ENCODE data around the gene MAGI1. TPM values are rescaled to one million over a fixed set of nuclear protein-coding genes. Genes with fewer than 3 reads are reported as not detected.

Gene MAGI1
- total RNA-seq, 1 donor from 2014 or later, result 47.1 TPM

GRCh38 chr3:65560901-65561300 lies 477.8 kb downstream of the MAGI1 start:
- Histone ChIP-seq H3K27me3 (no peaks in the 10 kb centered on the region), H3K9me3 (no peaks in the 10 kb centered on the region), H3K4me1 (no peaks in the 10 kb centered on the region), H3K36me3 (no peaks in the 10 kb centered on the region), H3K4me3 (no peak overlapping the region), H3K27ac (no peak overlapping the region)
- no peak for DNase-seq (ENCODE audit: extremely low spot score in 2 of 2)
- TF ChIP-seq CTCF (IDR thresholded peaks at IDR 0.05) (no peak), POLR2A (IDR thresholded peaks at IDR 0.05) (no peak), POLR2AphosphoS5 (IDR thresholded peaks at IDR 0.05; ENCODE audit: insufficient read depth in 1 of 2, low read depth in 1 of 2) (no peak)
- intact Hi-C loops (cut with DNase I), result no loop called here

- no peaks in the 10 kb centered on the region for H3K4me1 ChIP-seq
- intact Hi-C loops (cut with DNase I), result no loop called here
- H3K36me3 ChIP-seq, result no peaks in the 10 kb centered on the region
- no peaks in the 10 kb centered on the region for H3K9me3 ChIP-seq
- no peak overlapping the region for H3K4me3 ChIP-seq
- H3K27me3 ChIP-seq, result no peaks in the 10 kb centered on the region
- no peak overlapping the region for H3K27ac ChIP-seq
- TF ChIP-seq POLR2A (IDR thresholded peaks at IDR 0.05) (no peak), CTCF (IDR thresholded peaks at IDR 0.05) (no peak), POLR2AphosphoS5 (IDR thresholded peaks at IDR 0.05; ENCODE audit: insufficient read depth in 1 of 2, low read depth in 1 of 2) (no peak)
- DNase-seq (ENCODE audit: extremely low spot score in 2 of 2), result no peak
Observed at GRCh38 chr3:65560133-65560532, 478.6 kb downstream of the MAGI1 start.

- Histone ChIP-seq H3K27ac (no peak overlapping the region), H3K9me3 (no peaks in the 10 kb centered on the region), H3K27me3 (no peaks in the 10 kb centered on the region), H3K4me1 (no peaks in the 10 kb centered on the region), H3K4me3 (no peak overlapping the region), H3K36me3 (no peaks in the 10 kb centered on the region)
- intact Hi-C loops (cut with DNase I), result no loop called here
- TF ChIP-seq POLR2A (IDR thresholded peaks at IDR 0.05) (no peak), CTCF (IDR thresholded peaks at IDR 0.05) (no peak)
- no peak for DNase-seq (ENCODE audit: extremely low spot score in 2 of 2)
Observed at GRCh38 chr3:65559643-65560042, 479.1 kb downstream of the MAGI1 start.

- no peaks in the 10 kb centered on the region for H3K36me3 ChIP-seq
- intact Hi-C loops (cut with DNase I), result no loop called here
Observed at GRCh38 chr3:65558826-65559225, 479.9 kb downstream of the MAGI1 start.

More at GRCh38 chr3:65558826-65559225, 479.9 kb downstream of the MAGI1 start:
- Histone ChIP-seq H3K4me1 (no peaks in the 10 kb centered on the region), H3K27me3 (no peaks in the 10 kb centered on the region), H3K9me3 (no peaks in the 10 kb centered on the region), H3K27ac (no peak overlapping the region), H3K4me3 (no peak overlapping the region)
- TF ChIP-seq CTCF (IDR thresholded peaks at IDR 0.05) (no peak), POLR2A (IDR thresholded peaks at IDR 0.05) (no peak), POLR2AphosphoS5 (IDR thresholded peaks at IDR 0.05; ENCODE audit: insufficient read depth in 1 of 2, low read depth in 1 of 2) (no peak)
- no peak for DNase-seq (ENCODE audit: extremely low spot score in 2 of 2)

Measured in vagina (tissue), 2 donors.